Parathyroid adenoma (tissue), 2 donors: ENCODE measurements around the gene CSNK1A1.

Source experiments
- H2AFZ ChIP-seq: fragments of 300-600 bp; sonication (generic); one replicate; pipeline ENCODE4 v1.7.0; 2017; ENCODE audit warnings: antibody characterized with exemption, mild to moderate bottlenecking
- H3K27ac ChIP-seq: fragments of 300-600 bp; sonication (generic); one replicate; pipeline ENCODE4 v1.7.0; 2017
- H3K27me3 ChIP-seq: fragments of 300-600 bp; sonication (generic); one replicate; pipeline ENCODE4 v1.7.0; 2017; ENCODE audit warnings: low read length; ENCODE audit not compliant: control insufficient read depth, insufficient read depth
- H3K36me3 ChIP-seq: fragments of 300-600 bp; sonication (generic); one replicate; pipeline ENCODE4 v1.7.0; 2017; ENCODE audit warnings: low read length; ENCODE audit not compliant: control insufficient read depth, insufficient read depth
- H3K4me1 ChIP-seq: fragments of 300-600 bp; sonication (generic); one replicate; pipeline ENCODE4 v1.7.0; 2017; ENCODE audit warnings: control low read depth
- H3K4me2 ChIP-seq: fragments of 300-600 bp; sonication (generic); one replicate; pipeline ENCODE4 v1.7.0; 2017; ENCODE audit warnings: low read length
- H3K4me3 ChIP-seq: fragments of 300-600 bp; sonication (generic); one replicate; pipeline ENCODE4 v1.7.0; 2017; ENCODE audit warnings: low read depth, low read length
- H3K79me2 ChIP-seq: fragments of 300-600 bp; sonication (generic); one replicate; pipeline ENCODE4 v1.7.0; 2017; ENCODE audit warnings: control low read depth
- H3K9ac ChIP-seq: fragments of 300-600 bp; sonication (generic); one replicate; pipeline ENCODE4 v1.7.0; 2017; ENCODE audit warnings: mild to moderate bottlenecking
- H3K9me3 ChIP-seq: fragments of 300-600 bp; sonication (generic); one replicate; pipeline ENCODE4 v1.7.0; 2017; ENCODE audit warnings: low read length; ENCODE audit not compliant: control insufficient read depth
- CTCF ChIP-seq: fragments of 300-600 bp; sonication (generic); IDR thresholded peaks from one replicate; pipeline ENCODE4 v1.7.0; 2017; ENCODE audit warnings: antibody characterized with exemption, mild to moderate bottlenecking
- donor health status: primary hyperparathyroidism.

Gene CSNK1A1

GRCh38 chr5:149546974-149547373, 4.3 kb downstream of the CSNK1A1 start:
- no peak overlapping the region for H2AFZ ChIP-seq
- H3K4me1 ChIP-seq: peaks cover 20% of the 10 kb centered on the region
- TF ChIP-seq CTCF: no peak
- H3K27ac ChIP-seq: no peak overlapping the region
- peak overlapping the region; percentile 59 for H3K4me2 ChIP-seq
- H3K9me3 ChIP-seq: no peaks in the 10 kb centered on the region
- no peaks in the 10 kb centered on the region for H3K27me3 ChIP-seq
- H3K9ac ChIP-seq: no peak overlapping the region
- peaks cover 69% of the 10 kb centered on the region for H3K79me2 ChIP-seq
- no peaks in the 10 kb centered on the region for H3K36me3 ChIP-seq
- no peak overlapping the region for H3K4me3 ChIP-seq

- Histone ChIP-seq H3K4me2 (no peak overlapping the region), H3K79me2 (peaks cover 76% of the 10 kb centered on the region), H3K9ac (no peak overlapping the region), H3K4me1 (peaks cover 20% of the 10 kb centered on the region), H3K27me3 (no peaks in the 10 kb centered on the region), H3K4me3 (no peak overlapping the region), H3K36me3 (no peaks in the 10 kb centered on the region), H2AFZ (no peak overlapping the region), H3K9me3 (no peaks in the 10 kb centered on the region), H3K27ac (peak overlapping the region; percentile 34)
- TF ChIP-seq CTCF: no peak
Observed at GRCh38 chr5:149545327-149545726, 5.9 kb downstream of the CSNK1A1 start.

GRCh38 chr5:149544028-149544420, 7.2 kb downstream of the CSNK1A1 start:
- no peak for TF ChIP-seq CTCF
- Histone ChIP-seq H3K27ac (no peak overlapping the region), H3K4me3 (no peak overlapping the region), H3K79me2 (peaks cover 76% of the 10 kb centered on the region), H2AFZ (no peak overlapping the region), H3K27me3 (no peaks in the 10 kb centered on the region), H3K9me3 (no peaks in the 10 kb centered on the region), H3K9ac (no peak overlapping the region), H3K36me3 (no peaks in the 10 kb centered on the region), H3K4me1 (peaks cover 22% of the 10 kb centered on the region), H3K4me2 (peak overlapping the region; percentile 45)

- peak overlapping the region; percentile 45 for H3K4me2 ChIP-seq
- no peaks in the 10 kb centered on the region for H3K9me3 ChIP-seq
- no peaks in the 10 kb centered on the region for H3K27me3 ChIP-seq
- peaks cover 72% of the 10 kb centered on the region for H3K79me2 ChIP-seq
- no peak overlapping the region for H3K9ac ChIP-seq
- H3K4me1 ChIP-seq: peaks cover 22% of the 10 kb centered on the region
- H3K27ac ChIP-seq: peak overlapping the region; percentile 18
- H3K4me3 ChIP-seq: no peak overlapping the region
- TF ChIP-seq CTCF: no peak
- H3K36me3 ChIP-seq: no peaks in the 10 kb centered on the region
- H2AFZ ChIP-seq: no peak overlapping the region
Observed at GRCh38 chr5:149543361-149544027, 7.7 kb downstream of the CSNK1A1 start.

GRCh38 chr5:149541893-149542292, 9.3 kb downstream of the CSNK1A1 start:
- no peak overlapping the region for H3K4me3 ChIP-seq
- H3K9ac ChIP-seq: no peak overlapping the region
- no peaks in the 10 kb centered on the region for H3K9me3 ChIP-seq
- no peak overlapping the region for H3K27ac ChIP-seq
- H3K4me2 ChIP-seq: no peak overlapping the region
- H3K79me2 ChIP-seq: peaks cover 70% of the 10 kb centered on the region
- H2AFZ ChIP-seq: no peak overlapping the region
- TF ChIP-seq CTCF: no peak
- H3K27me3 ChIP-seq: no peaks in the 10 kb centered on the region
- no peaks in the 10 kb centered on the region for H3K36me3 ChIP-seq
- peaks cover 22% of the 10 kb centered on the region for H3K4me1 ChIP-seq
